CD14-positive monocyte (primary cell): ENCODE results near the gene STK32A. TPM values are rescaled to one million over a fixed set of nuclear protein-coding genes. Genes with fewer than 3 reads are reported as not detected.

Experiments used
- DNase-seq, 3 donors: peaks; one replicate each; pipeline ENCODE4 v3.0.0-alpha.2; 2011 to 2022
- H2AFZ ChIP-seq: 2 replicates; pipeline ENCODE4 v1.6.0; 2012; ENCODE audit warnings: mild to moderate bottlenecking, low read depth, low read length, inconsistent platforms; ENCODE audit not compliant: insufficient read depth, poor library complexity, severe bottlenecking
- H3K27ac ChIP-seq, 2 donors: 1 replicate in 1 of 2; 2 replicates in 1 of 2; pipeline ENCODE4 v1.5.1; 2012 to 2013; ENCODE audit warnings: low read length in 2 of 2, control low read depth in 1 of 2, inconsistent platforms in 1 of 2, low read depth in 1 of 2, mild to moderate bottlenecking in 1 of 2
- H3K27me3 ChIP-seq, 2 donors: one replicate each; pipeline versions ENCODE4 v1.6.0 to v1.6.1; 2011 to 2013; ENCODE audit warnings: low read length in 2 of 2; ENCODE audit not compliant: control insufficient read depth in 2 of 2, insufficient read depth in 2 of 2
- H3K36me3 ChIP-seq, 2 donors: replicated peaks in 1 of 2; 1 replicate in 1 of 2; 2 replicates in 1 of 2; pipeline versions ENCODE4 v1.5.1 to v1.6.1; 2012 to 2013; ENCODE audit warnings: low read length in 2 of 2, control low read depth in 1 of 2, inconsistent platforms in 1 of 2, mild to moderate bottlenecking in 1 of 2; ENCODE audit not compliant: insufficient read depth in 2 of 2, control insufficient read depth in 1 of 2
- H3K4me1 ChIP-seq, 2 donors: 1 replicate in 1 of 2; 2 replicates in 1 of 2; pipeline versions ENCODE4 v1.5.1 to v1.6.1; 2012 to 2013; ENCODE audit warnings: low read length in 2 of 2, control low read depth in 1 of 2, inconsistent platforms in 1 of 2, mild to moderate bottlenecking in 1 of 2, moderate library complexity in 1 of 2; ENCODE audit not compliant: insufficient read depth in 2 of 2, control insufficient read depth in 1 of 2
- H3K4me2 ChIP-seq: replicated peaks from 2 replicates; pipeline ENCODE3; 2012; ENCODE audit warnings: low read length, moderate library complexity, mild to moderate bottlenecking; ENCODE audit not compliant: poor library complexity, severe bottlenecking; ENCODE audit errors: extremely low read depth
- H3K4me3 ChIP-seq, 3 experiments: fragments of 200-600 bp in 1 of 3; sonication (generic) in 1 of 3; replicated peaks in 1 of 3; 1 replicate in 2 of 3; 2 replicates in 1 of 3; pipeline ENCODE4 v1.5.1; 2011 to 2013; ENCODE audit warnings: low read length in 3 of 3, mild to moderate bottlenecking in 3 of 3, control low read depth in 2 of 3, low read depth in 2 of 3, inconsistent platforms in 1 of 3, moderate library complexity in 1 of 3
- H3K79me2 ChIP-seq: 2 replicates; pipeline ENCODE4 v1.6.0; 2012; ENCODE audit warnings: mild to moderate bottlenecking, control low read depth, inconsistent platforms, low read length, moderate library complexity; ENCODE audit not compliant: insufficient read depth
- H3K9ac ChIP-seq: 2 replicates; pipeline ENCODE4 v1.6.0; 2017; ENCODE audit warnings: low read length, mild to moderate bottlenecking; ENCODE audit not compliant: insufficient read depth, poor library complexity, severe bottlenecking
- H3K9me3 ChIP-seq, 2 donors: replicated peaks in 1 of 2; 1 replicate in 1 of 2; 2 replicates in 1 of 2; pipeline versions ENCODE4 v1.5.1 to v1.6.1; 2012 to 2013; ENCODE audit warnings: low read length in 2 of 2, control low read depth in 1 of 2; ENCODE audit not compliant: control insufficient read depth in 1 of 2, insufficient read depth in 1 of 2
- H4K20me1 ChIP-seq: 2 replicates; pipeline ENCODE4 v1.6.0; 2012; ENCODE audit warnings: mild to moderate bottlenecking, low read length, control low read depth, moderate library complexity; ENCODE audit not compliant: insufficient read depth
- H3K27ac Mint-ChIP-seq, 7 donors: one replicate each; pipeline ENCODE4 v1.8.0; 2020; ENCODE audit warnings: mild to moderate bottlenecking in 7 of 7, mixed read lengths in 7 of 7, moderate library complexity in 6 of 7, inconsistent platforms in 2 of 7
- H3K27me3 Mint-ChIP-seq, 3 donors: one replicate each; pipeline ENCODE4 v1.8.0; 2021 to 2022; ENCODE audit warnings: low read depth in 3 of 3, mild to moderate bottlenecking in 3 of 3, mixed read lengths in 3 of 3, moderate library complexity in 3 of 3, inconsistent platforms in 1 of 3
- H3K36me3 Mint-ChIP-seq, 2 donors: one replicate each; pipeline ENCODE4 v1.8.0; 2020; ENCODE audit warnings: mixed read lengths in 2 of 2, inconsistent platforms in 1 of 2, mild to moderate bottlenecking in 1 of 2
- H3K4me1 Mint-ChIP-seq: one replicate; pipeline ENCODE4 v1.8.0; 2020; ENCODE audit warnings: mild to moderate bottlenecking, mixed read lengths
- H3K4me3 Mint-ChIP-seq, 2 donors: one replicate each; pipeline ENCODE4 v1.8.0; 2020; ENCODE audit warnings: mild to moderate bottlenecking in 2 of 2, mixed read lengths in 2 of 2, moderate library complexity in 1 of 2
- H3K9me3 Mint-ChIP-seq, 7 donors: one replicate each; pipeline ENCODE4 v1.8.0; 2020 to 2022; ENCODE audit warnings: mixed read lengths in 7 of 7, mild to moderate bottlenecking in 6 of 7, moderate library complexity in 6 of 7, inconsistent platforms in 2 of 7
- WGBS: methylation state at CpG from one replicate; pipeline ENCODE4 v1.1.5; 2013; ENCODE audit warnings: missing lambda C conversion rate; ENCODE audit not compliant: insufficient coverage; 5-methylcytosine and 5-hydroxymethylcytosine counted together
- intact Hi-C, 2 donors: fragments of 100-400 bp; cut with micrococcal nuclease; formaldehyde crosslinking; loops; one replicate each; pipeline versions ENCODE4 v1.15.0 to v1.15.1; 2023
- polyA plus RNA-seq, 3 donors: library from polyadenylated mRNA; depleted of rRNA in 1 of 3; unstranded in 2 of 3; stranded (reverse) in 1 of 3; fragments of 300-500 nt in 2 of 3; fragments of >200 nt in 1 of 3; fragmentation: Illumina TruSeq in 2 of 3; gene quantifications; 1 replicate in 2 of 3; 2 replicates in 1 of 3; pipeline ENCODE4 v1.2.3, GENCODE V29; 2012 to 2021
- TF ChIP-seq, protein P1 (sequence below): fragments of 200-600 bp; IDR thresholded peaks from one replicate; pipeline ENCODE4 v1.8.0; 2022; ENCODE audit warnings: antibody characterized with exemption, mild to moderate bottlenecking

STK32A gene
- polyA plus RNA-seq, 3 donors = not detected

DNA sequence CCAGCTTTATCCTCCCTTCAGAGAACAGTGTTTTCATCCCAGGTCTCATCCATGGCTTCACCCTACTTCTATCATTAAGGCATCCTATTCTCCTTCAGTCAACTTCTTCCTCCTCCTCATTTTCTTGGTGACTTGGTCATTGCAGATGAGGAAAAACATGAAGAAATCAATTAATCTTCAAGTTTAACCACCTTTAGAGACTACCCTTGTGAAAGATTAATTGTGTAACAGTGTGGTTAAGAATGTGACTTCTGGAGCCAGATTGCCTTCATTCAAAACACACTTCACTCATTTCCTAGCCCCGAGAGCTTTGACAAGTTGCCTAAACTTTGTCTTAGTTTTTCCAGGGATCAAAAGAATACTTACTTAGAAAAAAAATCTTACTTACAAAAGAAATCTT is 110.0 kb downstream of the STK32A start:
- WGBS = no CpG with 5 or more reads among the region's 1 CpG
- TF ChIP-seq, protein P1, sequence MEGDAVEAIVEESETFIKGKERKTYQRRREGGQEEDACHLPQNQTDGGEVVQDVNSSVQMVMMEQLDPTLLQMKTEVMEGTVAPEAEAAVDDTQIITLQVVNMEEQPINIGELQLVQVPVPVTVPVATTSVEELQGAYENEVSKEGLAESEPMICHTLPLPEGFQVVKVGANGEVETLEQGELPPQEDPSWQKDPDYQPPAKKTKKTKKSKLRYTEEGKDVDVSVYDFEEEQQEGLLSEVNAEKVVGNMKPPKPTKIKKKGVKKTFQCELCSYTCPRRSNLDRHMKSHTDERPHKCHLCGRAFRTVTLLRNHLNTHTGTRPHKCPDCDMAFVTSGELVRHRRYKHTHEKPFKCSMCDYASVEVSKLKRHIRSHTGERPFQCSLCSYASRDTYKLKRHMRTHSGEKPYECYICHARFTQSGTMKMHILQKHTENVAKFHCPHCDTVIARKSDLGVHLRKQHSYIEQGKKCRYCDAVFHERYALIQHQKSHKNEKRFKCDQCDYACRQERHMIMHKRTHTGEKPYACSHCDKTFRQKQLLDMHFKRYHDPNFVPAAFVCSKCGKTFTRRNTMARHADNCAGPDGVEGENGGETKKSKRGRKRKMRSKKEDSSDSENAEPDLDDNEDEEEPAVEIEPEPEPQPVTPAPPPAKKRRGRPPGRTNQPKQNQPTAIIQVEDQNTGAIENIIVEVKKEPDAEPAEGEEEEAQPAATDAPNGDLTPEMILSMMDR = no peak
- no peaks in the 10 kb centered on the region for H3K36me3 Mint-ChIP-seq

DNA sequence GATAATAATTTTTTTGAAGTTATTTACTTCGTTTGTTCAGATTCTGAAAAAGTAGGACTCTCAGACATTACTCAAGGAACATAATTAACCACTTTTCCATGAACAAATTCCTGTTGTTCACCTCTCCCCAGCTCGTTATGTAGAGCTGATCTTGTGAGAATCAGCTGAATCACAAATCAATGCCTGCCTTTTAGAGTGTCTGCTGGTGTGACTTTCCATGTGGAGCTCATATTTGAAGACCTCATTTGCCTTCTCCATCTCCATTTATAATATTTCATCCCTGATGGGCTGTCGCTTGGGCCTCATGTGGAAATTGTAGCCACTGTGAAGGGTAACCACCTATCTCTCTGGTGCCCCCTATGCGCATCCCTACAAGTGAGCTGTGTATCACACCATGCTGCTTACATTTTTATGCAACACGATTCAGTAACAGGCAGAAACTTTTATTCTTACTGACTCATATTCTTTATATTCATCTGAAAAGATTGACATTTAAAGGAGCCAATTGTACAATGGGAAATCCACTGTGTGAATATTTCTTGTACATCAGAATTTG is 111.3 kb downstream of the STK32A start:
- no peaks in the 10 kb centered on the region for H3K36me3 ChIP-seq
- no peak overlapping the region for H3K4me3 ChIP-seq
- TF ChIP-seq, protein P1 = no peak
- no peaks in the 10 kb centered on the region for H3K9me3 ChIP-seq
- no peak for DNase-seq
- peaks cover 14% of the 10 kb centered on the region for H3K4me1 Mint-ChIP-seq
- no peaks in the 10 kb centered on the region for H3K36me3 Mint-ChIP-seq
- no peak overlapping the region for H3K4me2 ChIP-seq
- no peaks in the 10 kb centered on the region for H3K4me1 ChIP-seq
- no peak overlapping the region for H2AFZ ChIP-seq
- H3K9me3 Mint-ChIP-seq = peaks cover 0 to 2% (median 0%) of the 10 kb centered on the region in 7 donors
- peaks cover 0 to 1% (median 0%) of the 10 kb centered on the region in 3 donors for H3K27me3 Mint-ChIP-seq
- no peak overlapping the region for H3K27ac ChIP-seq
- H3K4me3 Mint-ChIP-seq = no peak overlapping the region
- no peaks in the 10 kb centered on the region for H4K20me1 ChIP-seq
- H3K27me3 ChIP-seq = no peaks in the 10 kb centered on the region
- intact Hi-C loops = no loop called here
- WGBS = 92% methylated on average over 3 of the region's 5 CpGs
- H3K79me2 ChIP-seq = no peaks in the 10 kb centered on the region
- no peak overlapping the region for H3K9ac ChIP-seq
- no peak overlapping the region for H3K27ac Mint-ChIP-seq

More for the DNA sequence above, 110.0 kb downstream of the STK32A start:
- Histone ChIP-seq H3K79me2 (no peaks in the 10 kb centered on the region), H3K27ac (no peak overlapping the region), H2AFZ (no peak overlapping the region), H3K27me3 (no peaks in the 10 kb centered on the region), H3K9ac (no peak overlapping the region), H4K20me1 (no peaks in the 10 kb centered on the region), H3K36me3 (no peaks in the 10 kb centered on the region), H3K9me3 (no peaks in the 10 kb centered on the region), H3K4me3 (no peak overlapping the region), H3K4me1 (no peaks in the 10 kb centered on the region), H3K4me2 (no peak overlapping the region)
- no peak overlapping the region for H3K4me3 Mint-ChIP-seq
- DNase-seq = no peak
- peaks cover 14% of the 10 kb centered on the region for H3K4me1 Mint-ChIP-seq
- peaks cover 0 to 1% (median 0%) of the 10 kb centered on the region in 3 donors for H3K27me3 Mint-ChIP-seq
- no peak overlapping the region for H3K27ac Mint-ChIP-seq
- H3K9me3 Mint-ChIP-seq = peaks cover 0 to 2% (median 0%) of the 10 kb centered on the region in 7 donors
- intact Hi-C loops = no loop called here
